T-helper 9 cell (primary cell): ENCODE data around the gene PGBD4.

Source experiments
- DNase-seq: peaks from one replicate; pipeline ENCODE4 v3.0.0-alpha.2; 2020
- total RNA-seq, 2 donors: gene quantifications; one replicate each; lab custom pipeline; 2026; lab: John Stamatoyannopoulos, UW

The PGBD4 gene
- total RNA-seq, result 8.9 to 10.5 reads per million in 2 donors

GRCh38 chr15:34101366-34102174 is at the start of gene PGBD4, which contains the start of gene EMC7:
Gene PGBD4, plus strand, starts transcription at chr15:34102083. Its CDS starts 449 bp downstream, at chr15:34102532.
Gene EMC7, minus strand, starts transcription at chr15:34101862. Its CDS starts 23 bp downstream, at chr15:34101839.
- peak; percentile 99 for DNase-seq

- DNase-seq, result no peak
Measured at GRCh38 chr15:34054081-34054707, 47.7 kb upstream of the PGBD4 start.

GRCh38 chr15:34055868-34056595 is 45.9 kb upstream of the PGBD4 start:
- DNase-seq, result no peak

- DNase-seq, result no peak
Measured at GRCh38 chr15:34056911-34057310, 45.0 kb upstream of the PGBD4 start.

- DNase-seq, result no peak
Measured at GRCh38 chr15:34059476-34059875, 42.4 kb upstream of the PGBD4 start.

GRCh38 chr15:34059946-34060345 is 41.9 kb upstream of the PGBD4 start:
- DNase-seq, result no peak

- no peak for DNase-seq
Measured at GRCh38 chr15:34064438-34064837, 37.4 kb upstream of the PGBD4 start.

GRCh38 chr15:34065261-34065660 is 36.6 kb upstream of the PGBD4 start:
- DNase-seq, result no peak

- DNase-seq, result no peak
Measured at GRCh38 chr15:34065941-34066340, 35.9 kb upstream of the PGBD4 start.

- no peak for DNase-seq
Measured at GRCh38 chr15:34070003-34070402, 31.9 kb upstream of the PGBD4 start.

GRCh38 chr15:34076785-34077184 is 25.1 kb upstream of the PGBD4 start:
- DNase-seq, result no peak

GRCh38 chr15:34078900-34079299 is 23.0 kb upstream of the PGBD4 start:
- DNase-seq, result no peak

GRCh38 chr15:34079904-34080303 is 22.0 kb upstream of the PGBD4 start:
- no peak for DNase-seq

GRCh38 chr15:34084086-34084485 is 17.8 kb upstream of the PGBD4 start:
- DNase-seq, result no peak

GRCh38 chr15:34085746-34086145 is 16.1 kb upstream of the PGBD4 start:
- DNase-seq, result no peak

GRCh38 chr15:34099914-34100313 is 2.0 kb upstream of the PGBD4 start:
- no peak for DNase-seq

- DNase-seq, result no peak
Measured at GRCh38 chr15:34102175-34102925, 467 bp downstream of the PGBD4 start.

- no peak for DNase-seq
Measured at GRCh38 chr15:34106423-34106822, 4.5 kb downstream of the PGBD4 start.

- DNase-seq, result no peak
Measured at GRCh38 chr15:34107315-34107714, 5.4 kb downstream of the PGBD4 start.

GRCh38 chr15:34109797-34110663 is 8.1 kb downstream of the PGBD4 start:
- DNase-seq, result no peak

- DNase-seq, result no peak
Measured at GRCh38 chr15:34111488-34111887, 9.6 kb downstream of the PGBD4 start.

GRCh38 chr15:34114215-34114614 is 12.3 kb downstream of the PGBD4 start:
- no peak for DNase-seq
